H1 (cell line): ENCODE data around the gene ARHGAP6.

Experiments
- BRCA1 ChIP-seq: IDR thresholded peaks from 2 replicates; pipeline ENCODE4 v1.6.1; 2012; ENCODE audit warnings: low read depth, low read length, improper control_type of control experiment
- EZH2 ChIP-seq: fragments of 200-600 bp; sonication (generic); IDR thresholded peaks from 2 replicates; pipeline ENCODE4 v1.7.1; 2012; ENCODE audit warnings: low read depth, mild to moderate bottlenecking, moderate library complexity, low read length, inconsistent platforms; ENCODE audit not compliant: severe bottlenecking
- TF ChIP-seq, protein P1 (sequence below), 3 experiments: IDR thresholded peaks; 1 replicate in 2 of 3; 2 replicates in 1 of 3; pipeline versions ENCODE4 v1.5.1 to v1.6.1; 2011; ENCODE audit warnings: low read length in 3 of 3, mild to moderate bottlenecking in 3 of 3, inconsistent platforms in 2 of 3, low read depth in 1 of 3, moderate library complexity in 1 of 3; ENCODE audit not compliant: insufficient read depth in 1 of 3; ENCODE audit errors: control extremely low read depth in 1 of 3

DNA sequence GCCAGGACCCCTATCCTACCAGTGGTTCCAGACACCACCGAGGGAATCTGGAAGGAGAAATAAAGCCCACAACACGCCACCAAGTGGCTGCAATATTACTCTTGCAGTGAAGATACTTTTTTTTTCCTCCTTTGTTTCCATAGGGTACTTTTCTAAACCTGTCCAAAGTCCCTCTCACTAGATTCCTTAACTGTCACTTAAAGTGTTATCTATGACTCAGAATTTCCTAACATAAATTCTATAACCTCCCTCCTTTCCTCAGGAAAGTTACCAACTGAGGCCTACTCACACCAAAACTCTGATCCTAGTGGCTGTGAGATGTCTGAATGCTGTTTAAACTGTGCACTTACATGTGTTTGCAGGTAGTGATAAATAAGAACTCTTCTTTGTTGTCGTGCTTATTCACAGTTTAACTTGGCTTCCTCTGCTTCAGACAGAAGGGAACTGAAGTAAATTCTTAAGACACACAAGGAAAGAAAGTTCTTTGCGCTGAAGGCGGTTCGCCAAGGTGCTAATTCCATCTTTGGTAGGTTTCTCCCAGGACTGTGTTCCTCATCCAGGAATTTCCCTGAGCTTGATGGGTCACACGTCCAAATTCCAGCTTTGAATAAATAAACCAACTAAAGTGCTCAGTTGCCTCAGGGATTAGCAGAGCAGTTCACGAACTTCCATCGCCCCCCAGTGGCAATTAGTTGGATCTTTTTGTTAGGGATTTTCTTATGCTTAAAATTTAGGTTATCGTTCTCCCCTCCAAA, 565.3 kb downstream of the ARHGAP6 start:
- no peak for TF ChIP-seq BRCA1
- TF ChIP-seq, protein P1, sequence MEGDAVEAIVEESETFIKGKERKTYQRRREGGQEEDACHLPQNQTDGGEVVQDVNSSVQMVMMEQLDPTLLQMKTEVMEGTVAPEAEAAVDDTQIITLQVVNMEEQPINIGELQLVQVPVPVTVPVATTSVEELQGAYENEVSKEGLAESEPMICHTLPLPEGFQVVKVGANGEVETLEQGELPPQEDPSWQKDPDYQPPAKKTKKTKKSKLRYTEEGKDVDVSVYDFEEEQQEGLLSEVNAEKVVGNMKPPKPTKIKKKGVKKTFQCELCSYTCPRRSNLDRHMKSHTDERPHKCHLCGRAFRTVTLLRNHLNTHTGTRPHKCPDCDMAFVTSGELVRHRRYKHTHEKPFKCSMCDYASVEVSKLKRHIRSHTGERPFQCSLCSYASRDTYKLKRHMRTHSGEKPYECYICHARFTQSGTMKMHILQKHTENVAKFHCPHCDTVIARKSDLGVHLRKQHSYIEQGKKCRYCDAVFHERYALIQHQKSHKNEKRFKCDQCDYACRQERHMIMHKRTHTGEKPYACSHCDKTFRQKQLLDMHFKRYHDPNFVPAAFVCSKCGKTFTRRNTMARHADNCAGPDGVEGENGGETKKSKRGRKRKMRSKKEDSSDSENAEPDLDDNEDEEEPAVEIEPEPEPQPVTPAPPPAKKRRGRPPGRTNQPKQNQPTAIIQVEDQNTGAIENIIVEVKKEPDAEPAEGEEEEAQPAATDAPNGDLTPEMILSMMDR (IDR thresholded peaks at IDR 0.05; ENCODE audit: control extremely low read depth in 1 of 3, insufficient read depth in 1 of 3, low read depth in 1 of 3, low read length in 3 of 3): peak in 2 of 3 experiments; percentile 33 to 35; a peak in 2 of 4 replicates
- TF ChIP-seq EZH2: no peak
